CD14-positive monocyte (primary cell): ENCODE measurements around the gene REEP1. TPM values are rescaled to one million over a fixed set of nuclear protein-coding genes. Genes with fewer than 3 reads are reported as not detected.
A peak's percentile ranks its signal among the peaks of the same experiment; 100 is the strongest.

Experiments used
- DNase-seq, 3 donors: peaks; one replicate each; pipeline ENCODE4 v3.0.0-alpha.2; 2011 to 2022
- H2AFZ ChIP-seq: 2 replicates; pipeline ENCODE4 v1.6.0; 2012; ENCODE audit warnings: mild to moderate bottlenecking, low read depth, low read length, inconsistent platforms; ENCODE audit not compliant: insufficient read depth, poor library complexity, severe bottlenecking
- H3K27ac ChIP-seq, 2 donors: 1 replicate in 1 of 2; 2 replicates in 1 of 2; pipeline ENCODE4 v1.5.1; 2012 to 2013; ENCODE audit warnings: low read length in 2 of 2, control low read depth in 1 of 2, inconsistent platforms in 1 of 2, low read depth in 1 of 2, mild to moderate bottlenecking in 1 of 2
- H3K27me3 ChIP-seq, 2 donors: one replicate each; pipeline versions ENCODE4 v1.6.0 to v1.6.1; 2011 to 2013; ENCODE audit warnings: low read length in 2 of 2; ENCODE audit not compliant: control insufficient read depth in 2 of 2, insufficient read depth in 2 of 2
- H3K36me3 ChIP-seq, 2 donors: replicated peaks in 1 of 2; 1 replicate in 1 of 2; 2 replicates in 1 of 2; pipeline versions ENCODE4 v1.5.1 to v1.6.1; 2012 to 2013; ENCODE audit warnings: low read length in 2 of 2, control low read depth in 1 of 2, inconsistent platforms in 1 of 2, mild to moderate bottlenecking in 1 of 2; ENCODE audit not compliant: insufficient read depth in 2 of 2, control insufficient read depth in 1 of 2
- H3K4me1 ChIP-seq, 2 donors: 1 replicate in 1 of 2; 2 replicates in 1 of 2; pipeline versions ENCODE4 v1.5.1 to v1.6.1; 2012 to 2013; ENCODE audit warnings: low read length in 2 of 2, control low read depth in 1 of 2, inconsistent platforms in 1 of 2, mild to moderate bottlenecking in 1 of 2, moderate library complexity in 1 of 2; ENCODE audit not compliant: insufficient read depth in 2 of 2, control insufficient read depth in 1 of 2
- H3K4me2 ChIP-seq: replicated peaks from 2 replicates; pipeline ENCODE3; 2012; ENCODE audit warnings: low read length, moderate library complexity, mild to moderate bottlenecking; ENCODE audit not compliant: poor library complexity, severe bottlenecking; ENCODE audit errors: extremely low read depth
- H3K4me3 ChIP-seq, 3 experiments: fragments of 200-600 bp in 1 of 3; sonication (generic) in 1 of 3; replicated peaks in 1 of 3; 1 replicate in 2 of 3; 2 replicates in 1 of 3; pipeline ENCODE4 v1.5.1; 2011 to 2013; ENCODE audit warnings: low read length in 3 of 3, mild to moderate bottlenecking in 3 of 3, control low read depth in 2 of 3, low read depth in 2 of 3, inconsistent platforms in 1 of 3, moderate library complexity in 1 of 3
- H3K79me2 ChIP-seq: 2 replicates; pipeline ENCODE4 v1.6.0; 2012; ENCODE audit warnings: mild to moderate bottlenecking, control low read depth, inconsistent platforms, low read length, moderate library complexity; ENCODE audit not compliant: insufficient read depth
- H3K9ac ChIP-seq: 2 replicates; pipeline ENCODE4 v1.6.0; 2017; ENCODE audit warnings: low read length, mild to moderate bottlenecking; ENCODE audit not compliant: insufficient read depth, poor library complexity, severe bottlenecking
- H3K9me3 ChIP-seq, 2 donors: replicated peaks in 1 of 2; 1 replicate in 1 of 2; 2 replicates in 1 of 2; pipeline versions ENCODE4 v1.5.1 to v1.6.1; 2012 to 2013; ENCODE audit warnings: low read length in 2 of 2, control low read depth in 1 of 2; ENCODE audit not compliant: control insufficient read depth in 1 of 2, insufficient read depth in 1 of 2
- H4K20me1 ChIP-seq: 2 replicates; pipeline ENCODE4 v1.6.0; 2012; ENCODE audit warnings: mild to moderate bottlenecking, low read length, control low read depth, moderate library complexity; ENCODE audit not compliant: insufficient read depth
- H3K27ac Mint-ChIP-seq, 7 donors: one replicate each; pipeline ENCODE4 v1.8.0; 2020; ENCODE audit warnings: mild to moderate bottlenecking in 7 of 7, mixed read lengths in 7 of 7, moderate library complexity in 6 of 7, inconsistent platforms in 2 of 7
- H3K27me3 Mint-ChIP-seq, 3 donors: one replicate each; pipeline ENCODE4 v1.8.0; 2021 to 2022; ENCODE audit warnings: low read depth in 3 of 3, mild to moderate bottlenecking in 3 of 3, mixed read lengths in 3 of 3, moderate library complexity in 3 of 3, inconsistent platforms in 1 of 3
- H3K36me3 Mint-ChIP-seq, 2 donors: one replicate each; pipeline ENCODE4 v1.8.0; 2020; ENCODE audit warnings: mixed read lengths in 2 of 2, inconsistent platforms in 1 of 2, mild to moderate bottlenecking in 1 of 2
- H3K4me1 Mint-ChIP-seq: one replicate; pipeline ENCODE4 v1.8.0; 2020; ENCODE audit warnings: mild to moderate bottlenecking, mixed read lengths
- H3K4me3 Mint-ChIP-seq, 2 donors: one replicate each; pipeline ENCODE4 v1.8.0; 2020; ENCODE audit warnings: mild to moderate bottlenecking in 2 of 2, mixed read lengths in 2 of 2, moderate library complexity in 1 of 2
- H3K9me3 Mint-ChIP-seq, 7 donors: one replicate each; pipeline ENCODE4 v1.8.0; 2020 to 2022; ENCODE audit warnings: mixed read lengths in 7 of 7, mild to moderate bottlenecking in 6 of 7, moderate library complexity in 6 of 7, inconsistent platforms in 2 of 7
- CTCF ChIP-seq: fragments of 200-600 bp; IDR thresholded peaks from one replicate; pipeline ENCODE4 v1.8.0; 2022; ENCODE audit warnings: antibody characterized with exemption, mild to moderate bottlenecking
- WGBS: methylation state at CpG from one replicate; pipeline ENCODE4 v1.1.5; 2013; ENCODE audit warnings: missing lambda C conversion rate; ENCODE audit not compliant: insufficient coverage; 5-methylcytosine and 5-hydroxymethylcytosine counted together
- intact Hi-C, 2 donors: fragments of 100-400 bp; cut with micrococcal nuclease; formaldehyde crosslinking; loops; one replicate each; pipeline versions ENCODE4 v1.15.0 to v1.15.1; 2023
- polyA plus RNA-seq, 3 donors: library from polyadenylated mRNA; depleted of rRNA in 1 of 3; unstranded in 2 of 3; stranded (reverse) in 1 of 3; fragments of 300-500 nt in 2 of 3; fragments of >200 nt in 1 of 3; fragmentation: Illumina TruSeq in 2 of 3; gene quantifications; 1 replicate in 2 of 3; 2 replicates in 1 of 3; pipeline ENCODE4 v1.2.3, GENCODE V29; 2012 to 2021

Gene REEP1
- polyA plus RNA-seq, 3 donors = not detected

GRCh38 chr2:86218124-86218523 lies 119.3 kb downstream of the REEP1 start:
- peaks cover 13 to 15% of the 10 kb centered on the region in 2 donors for H3K36me3 Mint-ChIP-seq
- Histone ChIP-seq H2AFZ (no peak overlapping the region), H3K9me3 (no peaks in the 10 kb centered on the region), H3K4me3 (no peak overlapping the region), H3K36me3 (peaks cover 12 to 21% of the 10 kb centered on the region in 2 donors), H3K4me1 (no peaks in the 10 kb centered on the region), H3K27ac (no peak overlapping the region), H3K9ac (no peak overlapping the region), H3K27me3 (no peaks in the 10 kb centered on the region), H3K4me2 (no peak overlapping the region), H3K79me2 (no peaks in the 10 kb centered on the region), H4K20me1 (no peaks in the 10 kb centered on the region)
- no peak overlapping the region for H3K4me3 Mint-ChIP-seq
- H3K4me1 Mint-ChIP-seq = no peaks in the 10 kb centered on the region
- intact Hi-C loops = no loop called here
- no peaks in the 10 kb centered on the region for H3K9me3 Mint-ChIP-seq
- 75% methylated on average over 1 of the region's 4 CpGs for WGBS
- TF ChIP-seq CTCF = no peak
- no peak for DNase-seq
- H3K27ac Mint-ChIP-seq = peak overlapping the region in 1 of 7 donors; percentile 25
- peaks cover 0 to 1% (median 1%) of the 10 kb centered on the region in 3 donors for H3K27me3 Mint-ChIP-seq

GRCh38 chr2:86216575-86217555 lies 120.6 kb downstream of the REEP1 start:
- no peak overlapping the region for H3K27ac ChIP-seq
- H3K4me2 ChIP-seq = no peak overlapping the region
- H3K36me3 ChIP-seq = peaks cover 25 to 33% of the 10 kb centered on the region in 2 donors
- H3K9me3 ChIP-seq = no peaks in the 10 kb centered on the region
- 67% methylated on average over 10 of the region's 13 CpGs for WGBS
- Mint-ChIP-seq H3K36me3 (peaks cover 21 to 24% of the 10 kb centered on the region in 2 donors), H3K4me3 (peak overlapping the region in 1 of 2 donors; percentile 40), H3K27ac (no peak overlapping the region), H3K9me3 (no peaks in the 10 kb centered on the region), H3K4me1 (no peaks in the 10 kb centered on the region), H3K27me3 (peaks cover 0 to 1% (median 1%) of the 10 kb centered on the region in 3 donors)
- no peak for TF ChIP-seq CTCF
- intact Hi-C loops = no loop called here
- no peak overlapping the region for H2AFZ ChIP-seq
- DNase-seq = no peak
- no peaks in the 10 kb centered on the region for H3K4me1 ChIP-seq
- H3K79me2 ChIP-seq = no peaks in the 10 kb centered on the region
- H3K9ac ChIP-seq = no peak overlapping the region
- H4K20me1 ChIP-seq = no peaks in the 10 kb centered on the region
- no peaks in the 10 kb centered on the region for H3K27me3 ChIP-seq
- H3K4me3 ChIP-seq = no peak overlapping the region
